ENCODE measurements around the gene STXBP1.

Gene STXBP1

DNA sequence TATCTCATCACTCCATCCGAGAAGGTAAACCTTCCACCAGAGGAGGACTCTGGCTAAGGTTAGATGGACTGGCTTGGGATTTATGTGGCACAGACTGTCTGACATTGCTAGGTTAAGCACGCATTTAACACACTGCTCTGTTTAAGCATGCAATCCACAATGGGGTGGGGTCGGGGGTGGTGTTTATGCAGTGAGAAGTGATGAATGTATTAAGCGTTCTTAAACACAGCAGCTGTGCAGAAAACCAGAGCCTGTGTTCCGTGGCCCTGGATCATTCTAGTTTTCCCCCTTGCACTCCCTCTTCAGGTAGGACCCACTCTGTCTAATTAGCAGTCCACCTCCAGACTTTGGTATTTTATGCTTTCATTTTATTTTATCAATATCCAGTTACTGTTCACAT, 46.4 kb downstream of the STXBP1 start (continued):
- TF ChIP-seq HIC1 (tag by site-specific recombination; IDR thresholded peaks at IDR 0.05) (no peak), ZNF394 (tag by site-specific recombination; IDR thresholded peaks at IDR 0.05; ENCODE audit: borderline replicate concordance) (no peak), ZNF513 (tag by site-specific recombination; IDR thresholded peaks at IDR 0.05) (no peak), ZSCAN18 (tag by site-specific recombination; IDR thresholded peaks at IDR 0.05) (no peak), KLF7 (tag by site-specific recombination; IDR thresholded peaks at IDR 0.05; ENCODE audit: borderline replicate concordance) (no peak), ZNF146 (tag by site-specific recombination; IDR thresholded peaks at IDR 0.05) (no peak), ZNF548 (tag by site-specific recombination; IDR thresholded peaks at IDR 0.05) (no peak), GLIS1 (tag by site-specific recombination; IDR thresholded peaks at IDR 0.05) (no peak)
- TF ChIP-seq, protein P1, sequence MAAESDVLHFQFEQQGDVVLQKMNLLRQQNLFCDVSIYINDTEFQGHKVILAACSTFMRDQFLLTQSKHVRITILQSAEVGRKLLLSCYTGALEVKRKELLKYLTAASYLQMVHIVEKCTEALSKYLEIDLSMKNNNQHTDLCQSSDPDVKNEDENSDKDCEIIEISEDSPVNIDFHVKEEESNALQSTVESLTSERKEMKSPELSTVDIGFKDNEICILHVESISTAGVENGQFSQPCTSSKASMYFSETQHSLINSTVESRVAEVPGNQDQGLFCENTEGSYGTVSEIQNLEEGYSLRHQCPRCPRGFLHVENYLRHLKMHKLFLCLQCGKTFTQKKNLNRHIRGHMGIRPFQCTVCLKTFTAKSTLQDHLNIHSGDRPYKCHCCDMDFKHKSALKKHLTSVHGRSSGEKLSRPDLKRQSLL (tag by site-specific recombination; IDR thresholded peaks at IDR 0.05), result no peak

DNA sequence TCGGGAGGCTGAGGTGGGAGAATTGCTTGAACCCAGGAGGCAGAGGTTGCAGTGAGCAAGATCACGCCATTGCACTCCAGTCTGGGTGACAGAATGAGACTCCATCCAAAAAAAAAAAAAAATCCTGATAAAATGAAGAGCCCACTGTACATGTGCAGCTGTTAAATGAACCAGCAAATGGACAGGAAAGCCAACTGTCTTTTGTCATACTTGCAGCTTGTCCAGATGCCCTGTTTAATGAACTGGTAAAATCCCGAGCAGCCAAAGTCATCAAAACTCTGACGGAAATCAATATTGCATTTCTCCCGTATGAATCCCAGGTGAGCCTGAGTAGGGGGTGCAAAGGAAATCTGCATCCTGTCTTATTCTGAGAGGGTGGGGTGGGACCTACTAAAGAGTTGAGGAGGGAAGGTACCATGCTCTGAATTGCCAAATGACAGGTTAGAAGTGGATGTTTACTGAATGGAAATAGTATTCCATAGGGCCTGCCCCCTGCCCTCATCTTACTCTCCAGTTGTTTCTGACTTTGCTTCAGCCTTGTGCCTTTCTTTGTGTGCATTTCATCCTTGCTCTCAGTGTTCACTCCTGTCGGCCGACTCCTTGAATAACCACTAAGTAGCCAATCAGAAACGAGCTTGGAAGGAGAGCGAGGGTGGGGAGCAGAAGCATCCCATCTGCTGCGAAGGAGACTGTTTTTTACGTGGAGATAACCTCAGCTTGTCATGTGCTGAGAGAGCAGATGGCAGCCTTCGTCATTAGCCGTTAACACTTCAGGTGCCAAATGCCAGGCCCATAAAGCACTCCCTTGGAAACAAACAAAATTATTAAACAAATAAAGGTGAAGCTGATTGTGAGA, 49.0 kb downstream of the STXBP1 start:
- Histone ChIP-seq H3K4me3 (ENCODE audit: low read depth, low read length) (no peak overlapping the region), H3K9me3 (ENCODE audit: control insufficient read depth, insufficient read depth, low read depth, low read length) (no peaks in the 10 kb centered on the region), H3K36me3 (ENCODE audit: control insufficient read depth in 2 of 2, insufficient read depth in 1 of 2, low read length in 2 of 2) (peaks cover 0 to 45% of the 10 kb centered on the region in 2 experiments; a peak in 1 of 3 replicates), H3K27ac (ENCODE audit: extremely low read depth, low read depth, low read length) (no peak overlapping the region), H3K4me1 (ENCODE audit: control insufficient read depth, insufficient read depth, low read length) (no peaks in the 10 kb centered on the region)
- ChIA-PET POLR2A (interaction anchor here (0.6 kb wide), 1 partner anchor 263 kb away, joined by 3 read pairs; no protein-coding TSS in a partner anchor), CTCF (interaction anchor here (1.2 kb wide), 1 partner anchor 27 kb away, joined by 4 read pairs; no protein-coding TSS in a partner anchor)
- no peak for TF ChIP-seq ZNF18 (tag by site-specific recombination; IDR thresholded peaks at IDR 0.05)

GRCh38 chr9:127662617-127663016, 50.5 kb downstream of the STXBP1 start:
- ChIA-PET CTCF (interaction anchor here (0.6 kb wide), 1 partner anchor 44 kb away, joined by 5 read pairs; the partner anchor contains the start of gene CFAP157), POLR2A (no interaction called here)
- no peak overlapping the region for H3K27ac ChIP-seq (ENCODE audit: extremely low read depth, low read depth, low read length)
- TF ChIP-seq ZNF596 (tag by site-specific recombination; IDR thresholded peaks at IDR 0.05), result no peak
- no peak for TF ChIP-seq HIC1 (tag by site-specific recombination; IDR thresholded peaks at IDR 0.05)
- TF ChIP-seq ZNF585B (tag by site-specific recombination; IDR thresholded peaks at IDR 0.05), result no peak
- TF ChIP-seq ZNF677 (tag by site-specific recombination; IDR thresholded peaks at IDR 0.05), result no peak
- TF ChIP-seq ZNF114 (tag by site-specific recombination; IDR thresholded peaks at IDR 0.05), result no peak
- TF ChIP-seq ZBTB10 (tag by site-specific recombination; IDR thresholded peaks at IDR 0.05), result no peak
- no peak overlapping the region for H3K4me3 ChIP-seq (ENCODE audit: low read depth, low read length)
- H3K9me3 ChIP-seq (ENCODE audit: control insufficient read depth, insufficient read depth, low read depth, low read length), result no peaks in the 10 kb centered on the region
- H3K4me1 ChIP-seq (ENCODE audit: control insufficient read depth, insufficient read depth, low read length), result no peaks in the 10 kb centered on the region
- peaks cover 0 to 45% of the 10 kb centered on the region in 2 experiments; a peak in 1 of 3 replicates for H3K36me3 ChIP-seq (ENCODE audit: control insufficient read depth in 2 of 2, insufficient read depth in 1 of 2, low read length in 2 of 2)

Measured in HEK293 (cell line).